ENCODE data around the gene ARL5B. TPM values are rescaled to one million over a fixed set of nuclear protein-coding genes. Genes with fewer than 3 reads are reported as not detected.
"Not testable (repeated sequence)": the region's sequence is repeated elsewhere in the genome, so short reads cannot be mapped to it uniquely, and the experiment has no call there.

Gene ARL5B
- total RNA-seq, 1 experiment from 2014 or later: 8.1 TPM

DNA sequence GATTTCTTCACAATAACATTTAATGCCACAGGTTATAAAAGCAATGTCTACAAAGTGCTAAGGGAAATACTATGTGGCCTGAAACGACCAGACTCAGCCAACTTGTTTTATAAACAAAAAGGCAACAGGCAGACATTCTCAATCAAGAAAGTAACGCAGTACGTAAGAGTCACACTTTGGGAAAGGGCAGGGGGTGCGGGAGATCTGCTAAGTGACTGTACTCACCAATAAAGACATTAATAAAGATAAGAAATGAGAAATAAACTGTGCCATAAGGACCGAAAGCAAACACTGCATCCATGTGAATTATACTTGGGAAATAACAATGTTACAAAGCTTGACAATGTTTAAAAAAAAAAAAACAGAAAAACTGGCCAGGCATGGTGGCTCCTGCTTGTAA, 33.3 kb upstream of the ARL5B start:
- Histone ChIP-seq H3K9ac (ENCODE audit: low read length) (no peak overlapping the region), H3K27me3 (ENCODE audit: low read length) (no peaks in the 10 kb centered on the region), H3K4me2 (ENCODE audit: low read length) (no peak overlapping the region), H2AFZ (ENCODE audit: low read length) (no peak overlapping the region), H3K4me3 (ENCODE audit: low read length) (no peak overlapping the region), H3K9me3 (ENCODE audit: low read length) (no peaks in the 10 kb centered on the region), H3K4me1 (ENCODE audit: insufficient read depth, low read length) (no peaks in the 10 kb centered on the region), H3K27ac (ENCODE audit: low read length) (no peak overlapping the region), H4K20me1 (ENCODE audit: low read length) (no peaks in the 10 kb centered on the region), H3K9me2 (replicated peaks; ENCODE audit: low read length) (no peaks in the 10 kb centered on the region), H3K79me2 (ENCODE audit: low read length) (no peaks in the 10 kb centered on the region), H3K36me3 (ENCODE audit: low read depth, low read length) (no peaks in the 10 kb centered on the region; the same call in 1 of the 2 replicates), H3F3A (ENCODE audit: low read length, unreplicated experiment) (no peaks in the 10 kb centered on the region)
- TF ChIP-seq CTCF (conservative IDR thresholded peaks at IDR 0.05; ENCODE audit: low read depth, low read length): no peak
- no peak for TF ChIP-seq EZH2phosphoT487 (IDR thresholded peaks at IDR 0.05; ENCODE audit: borderline replicate concordance, low read length)
- no peak for TF ChIP-seq EZH2 (IDR thresholded peaks at IDR 0.05; ENCODE audit: low read length, unreplicated experiment)
- BruUV-seq (replicated peaks): no TSS peak
- ATAC-seq (no peak), DNase-seq (no peak)
- intact Hi-C loops (cut with micrococcal nuclease): no loop called here
- ChIA-PET POLR2A (ENCODE audit: unreplicated experiment) (no interaction called here), CTCF (no interaction called here)

DNA sequence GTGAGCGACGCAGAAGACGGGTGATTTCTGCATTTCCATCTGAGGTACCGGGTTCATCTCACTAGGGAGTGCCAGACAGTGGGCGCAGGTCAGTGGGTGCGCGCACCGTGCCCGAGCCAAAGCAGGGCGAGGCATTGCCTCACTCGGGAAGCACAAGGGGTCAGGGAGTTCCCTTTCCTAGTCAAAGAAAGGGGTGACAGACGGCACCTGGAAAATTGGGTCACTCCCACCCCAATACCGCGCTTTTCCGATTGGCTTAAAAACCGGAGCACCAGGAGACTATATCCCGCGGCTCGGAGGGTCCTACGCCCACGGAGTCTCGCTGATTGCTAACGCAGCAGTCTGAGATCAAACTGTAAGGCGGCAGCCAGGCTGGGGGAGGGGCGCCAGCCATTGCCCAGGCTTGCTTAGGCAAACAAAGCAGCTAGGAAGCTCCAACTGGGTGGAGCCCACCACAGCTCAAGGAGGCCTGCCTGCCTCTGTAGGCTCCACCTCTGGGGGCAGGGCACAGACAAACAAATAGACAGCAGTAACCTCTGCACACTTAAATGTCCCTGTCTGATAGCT, 31.7 kb upstream of the ARL5B start:
- H3K36me3 ChIP-seq (ENCODE audit: low read depth, low read length); H3K27me3 ChIP-seq (ENCODE audit: low read length); H3K9me3 ChIP-seq (ENCODE audit: low read length); H3K4me1 ChIP-seq (ENCODE audit: insufficient read depth, low read length); H3K27ac ChIP-seq (ENCODE audit: low read length); H3K79me2 ChIP-seq (ENCODE audit: low read length); intact Hi-C loops (cut with micrococcal nuclease); H3K9me2 ChIP-seq (replicated peaks; ENCODE audit: low read length); H3F3A ChIP-seq (ENCODE audit: low read length, unreplicated experiment); CTCF ChIA-PET; H4K20me1 ChIP-seq (ENCODE audit: low read length); ATAC-seq: not testable (repeated sequence)
- Histone ChIP-seq H3K4me3 (ENCODE audit: low read length) (peak overlapping the region; percentile 65), H3K9ac (ENCODE audit: low read length) (0 out of 2 replicates have a peak overlapping the region, but pooled peaks have one; percentile 33), H3K4me2 (ENCODE audit: low read length) (peak overlapping the region; percentile 73), H2AFZ (ENCODE audit: low read length) (0 out of 2 replicates have a peak overlapping the region, but pooled peaks have one; percentile 61)
- DNase-seq: peak; percentile 58
- BruUV-seq (replicated peaks): TSS peak; percentile 52
- POLR2A ChIA-PET (ENCODE audit: unreplicated experiment): interaction anchor here (0.6 kb wide), 3 partner anchors 16 to 210 kb away, joined by 3 to 9 read pairs (median 4); no protein-coding TSS in a partner anchor

DNA sequence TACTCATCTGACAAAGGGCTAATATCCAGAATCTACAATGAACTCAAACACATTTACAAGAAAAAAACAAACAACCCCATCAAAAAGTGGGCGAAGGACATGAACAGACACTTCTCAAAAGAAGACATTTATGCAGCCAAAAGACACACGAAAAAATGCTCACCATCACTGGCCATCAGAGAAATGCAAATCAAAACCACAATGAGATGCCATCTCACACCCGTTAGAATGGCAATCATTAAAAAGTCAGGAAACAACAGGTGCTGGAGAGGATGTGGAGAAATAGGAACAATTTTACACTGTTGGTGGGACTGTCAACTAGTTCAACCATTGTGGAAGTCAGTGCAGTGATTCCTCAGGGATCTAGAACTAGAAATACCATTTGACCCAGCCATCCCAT, 26.7 kb upstream of the ARL5B start:
- H3K79me2 ChIP-seq (ENCODE audit: low read length); H3K4me1 ChIP-seq (ENCODE audit: insufficient read depth, low read length); ATAC-seq; H3K27me3 ChIP-seq (ENCODE audit: low read length); H3K4me2 ChIP-seq (ENCODE audit: low read length); H3K36me3 ChIP-seq (ENCODE audit: low read depth, low read length); H3K9me2 ChIP-seq (replicated peaks; ENCODE audit: low read length); H3K9me3 ChIP-seq (ENCODE audit: low read length); H2AFZ ChIP-seq (ENCODE audit: low read length); POLR2A ChIA-PET (ENCODE audit: unreplicated experiment); CTCF ChIA-PET; H3K27ac ChIP-seq (ENCODE audit: low read length); H3F3A ChIP-seq (ENCODE audit: low read length, unreplicated experiment); intact Hi-C loops (cut with micrococcal nuclease); H3K9ac ChIP-seq (ENCODE audit: low read length); H3K4me3 ChIP-seq (ENCODE audit: low read length); BruUV-seq (replicated peaks); DNase-seq; H4K20me1 ChIP-seq (ENCODE audit: low read length): not testable (repeated sequence)

DNA sequence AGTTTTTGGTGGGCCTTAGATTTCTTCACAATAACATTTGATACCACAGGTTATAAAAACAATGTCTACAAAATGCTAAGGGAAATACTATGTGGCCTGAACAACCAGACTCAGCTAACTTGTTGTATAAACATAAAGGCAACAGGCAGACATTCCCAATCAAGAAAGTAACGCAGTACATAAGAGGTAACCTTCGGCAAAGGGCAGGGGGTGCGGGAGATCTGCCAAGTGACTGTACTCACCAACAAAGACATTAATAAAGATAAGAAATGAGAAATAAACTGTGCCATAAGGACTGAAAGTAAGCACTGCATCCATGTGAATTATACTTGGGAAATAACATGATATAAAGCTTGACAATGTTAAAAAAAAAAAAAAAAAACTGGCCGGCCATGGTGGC, 23.2 kb upstream of the ARL5B start:
- ATAC-seq: no peak
- CTCF ChIA-PET: no interaction called here
- intact Hi-C loops (cut with micrococcal nuclease): no loop called here

More for the DNA sequence above, 23.2 kb upstream of the ARL5B start:
- no peaks in the 10 kb centered on the region for H4K20me1 ChIP-seq (ENCODE audit: low read length)
- no peaks in the 10 kb centered on the region for H3K27me3 ChIP-seq (ENCODE audit: low read length)
- no peaks in the 10 kb centered on the region for H3K4me1 ChIP-seq (ENCODE audit: insufficient read depth, low read length)
- TF ChIP-seq EZH2 (IDR thresholded peaks at IDR 0.05; ENCODE audit: low read length, unreplicated experiment): no peak
- no peak for TF ChIP-seq EZH2phosphoT487 (IDR thresholded peaks at IDR 0.05; ENCODE audit: borderline replicate concordance, low read length)
- no peak for TF ChIP-seq CTCF (conservative IDR thresholded peaks at IDR 0.05; ENCODE audit: low read depth, low read length)
- H3K27ac ChIP-seq (ENCODE audit: low read length): no peak overlapping the region
- H3K4me3 ChIP-seq (ENCODE audit: low read length): no peak overlapping the region
- BruUV-seq (replicated peaks): no TSS peak
- no peaks in the 10 kb centered on the region for H3K9me2 ChIP-seq (replicated peaks; ENCODE audit: low read length)
- no peak overlapping the region for H3K9ac ChIP-seq (ENCODE audit: low read length)
- H3K79me2 ChIP-seq (ENCODE audit: low read length): no peaks in the 10 kb centered on the region
- no peak overlapping the region for H2AFZ ChIP-seq (ENCODE audit: low read length)
- no peaks in the 10 kb centered on the region for H3K36me3 ChIP-seq (ENCODE audit: low read depth, low read length)
- H3K9me3 ChIP-seq (ENCODE audit: low read length): no peaks in the 10 kb centered on the region
- POLR2A ChIA-PET (ENCODE audit: unreplicated experiment): no interaction called here
- H3F3A ChIP-seq (ENCODE audit: low read length, unreplicated experiment): no peaks in the 10 kb centered on the region
- DNase-seq: no peak
- H3K4me2 ChIP-seq (ENCODE audit: low read length): no peak overlapping the region

Measured in PC-3 (cell line).